NCI-H1417 (cell line): ENCODE measurements around the gene SPOCK2.
A peak's percentile ranks its signal among the peaks of the same experiment; 100 is the strongest.

ENCODE experiments used
- DNase-seq, 3 experiments: peaks; one replicate each; lab custom pipeline; 2025; lab: John Stamatoyannopoulos, UW

SPOCK2 gene

DNA sequence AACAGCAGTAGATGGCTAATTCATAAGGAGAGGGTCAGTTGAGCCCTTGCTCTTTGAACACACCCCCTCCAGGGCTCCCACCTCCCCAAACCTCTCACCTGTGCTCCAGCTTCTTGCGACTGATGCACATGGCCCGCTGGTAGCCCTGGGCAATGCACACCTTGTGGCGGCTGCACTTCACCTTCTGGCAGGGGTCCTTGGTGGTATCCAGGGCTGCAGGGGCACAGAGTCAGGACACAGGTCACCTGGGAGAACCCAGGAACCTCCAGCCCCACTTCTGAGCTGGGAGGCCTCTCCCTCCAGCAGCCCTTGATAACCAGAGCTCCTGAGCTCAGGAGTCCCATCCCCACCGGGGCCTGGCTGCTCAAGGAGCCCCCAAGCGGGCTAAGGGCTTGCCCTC, 16.3 kb downstream of the SPOCK2 start:
- no peak for DNase-seq

DNA sequence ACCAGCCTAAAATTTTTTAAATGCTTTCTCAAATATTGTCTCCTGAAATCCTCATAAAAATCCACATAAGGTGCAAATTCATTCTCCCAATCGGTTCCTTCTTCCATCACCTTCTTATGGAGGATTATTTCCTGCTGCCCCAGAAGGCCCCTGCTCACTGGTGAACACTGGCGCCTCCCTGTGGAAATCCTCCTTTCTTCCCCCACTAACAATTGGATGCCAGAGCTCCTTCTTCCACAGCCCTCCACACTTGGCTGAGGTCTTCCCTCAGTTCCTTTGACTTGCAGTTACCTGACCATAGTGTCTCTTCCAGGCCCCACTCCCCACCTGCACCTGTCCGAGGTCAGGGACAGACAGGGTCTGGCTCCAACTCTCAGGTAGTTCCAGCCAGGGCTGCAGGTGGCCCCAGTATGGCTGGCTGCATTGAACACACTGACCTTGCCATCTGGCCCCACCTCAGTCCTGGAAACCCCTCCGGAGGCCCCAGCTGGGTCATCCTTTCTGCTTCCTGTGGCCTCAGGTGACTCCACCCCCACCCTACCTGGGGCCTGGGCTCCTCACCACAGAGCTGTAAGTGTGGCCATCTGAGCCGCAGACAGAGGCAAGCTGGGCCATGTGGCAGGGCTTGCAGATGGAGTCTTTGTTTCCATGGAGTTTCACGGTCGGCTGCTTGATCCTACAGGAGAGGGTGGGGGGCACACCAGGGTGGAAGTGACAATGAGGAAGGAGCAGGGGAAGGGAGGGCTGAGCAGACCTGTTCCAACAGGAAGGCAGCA, 18.4 kb downstream of the SPOCK2 start:
- DNase-seq, result peak in 2 of 3 experiments; percentile 46 to 70

DNA sequence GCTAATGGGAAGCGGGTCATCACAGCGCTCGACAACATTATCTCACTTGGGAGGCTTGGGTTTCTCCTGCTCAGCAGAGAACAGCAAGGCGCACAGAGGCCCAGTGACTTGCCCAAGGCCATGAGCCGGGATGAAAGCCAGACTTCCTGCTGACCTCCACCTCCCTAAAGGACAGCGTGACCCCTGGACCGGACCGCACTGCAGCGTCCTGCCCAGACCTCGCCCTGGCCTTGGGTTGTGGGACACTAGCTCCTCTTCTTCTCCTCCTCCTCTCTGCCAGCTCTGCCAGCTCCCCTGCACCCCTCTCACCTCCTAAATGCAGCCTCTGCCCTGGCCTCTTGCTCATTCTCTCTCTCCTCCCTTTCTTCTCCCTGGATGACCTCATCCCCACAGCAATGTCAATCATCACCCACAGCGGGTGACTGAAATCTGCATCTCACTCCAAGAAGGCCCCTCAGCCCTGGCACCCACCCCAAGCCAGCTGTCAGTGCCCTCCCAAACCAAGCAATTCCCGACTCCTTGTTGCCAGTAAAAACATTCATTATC, 19.4 kb downstream of the SPOCK2 start:
- DNase-seq, result peak in 1 of 3 experiments; percentile 22

DNA sequence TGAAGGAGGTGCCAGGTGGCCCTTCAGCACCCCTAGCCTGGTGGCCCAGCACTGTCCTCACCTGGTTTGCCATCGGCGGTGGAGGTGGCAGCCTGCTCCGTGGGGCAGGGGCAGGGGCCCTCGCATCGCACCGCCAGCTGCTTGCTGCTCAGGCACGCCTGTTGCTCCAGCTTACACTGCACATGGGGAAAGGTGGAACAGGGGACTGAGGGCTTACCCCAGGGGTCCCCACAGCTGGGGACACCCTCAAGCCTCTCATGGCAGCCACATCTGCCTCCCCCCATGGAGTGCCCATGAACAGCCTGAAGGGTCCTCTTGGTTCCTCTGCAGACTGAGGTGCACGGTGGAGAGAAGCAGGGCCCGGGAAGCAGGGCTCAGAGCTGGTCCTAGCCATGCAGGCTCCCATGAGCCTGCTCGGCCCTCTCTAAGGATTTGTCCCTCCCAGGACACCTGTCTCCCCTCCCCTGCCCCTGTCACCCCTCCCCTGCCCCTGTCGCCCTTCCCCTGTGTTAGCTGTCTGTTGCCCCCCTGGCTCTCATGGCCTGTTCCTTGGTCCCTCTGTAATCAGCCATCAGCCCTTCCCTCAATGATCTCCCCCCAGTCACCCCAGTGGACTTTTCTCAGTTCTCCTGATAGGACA, 20.1 kb downstream of the SPOCK2 start:
- DNase-seq, result no peak

DNA sequence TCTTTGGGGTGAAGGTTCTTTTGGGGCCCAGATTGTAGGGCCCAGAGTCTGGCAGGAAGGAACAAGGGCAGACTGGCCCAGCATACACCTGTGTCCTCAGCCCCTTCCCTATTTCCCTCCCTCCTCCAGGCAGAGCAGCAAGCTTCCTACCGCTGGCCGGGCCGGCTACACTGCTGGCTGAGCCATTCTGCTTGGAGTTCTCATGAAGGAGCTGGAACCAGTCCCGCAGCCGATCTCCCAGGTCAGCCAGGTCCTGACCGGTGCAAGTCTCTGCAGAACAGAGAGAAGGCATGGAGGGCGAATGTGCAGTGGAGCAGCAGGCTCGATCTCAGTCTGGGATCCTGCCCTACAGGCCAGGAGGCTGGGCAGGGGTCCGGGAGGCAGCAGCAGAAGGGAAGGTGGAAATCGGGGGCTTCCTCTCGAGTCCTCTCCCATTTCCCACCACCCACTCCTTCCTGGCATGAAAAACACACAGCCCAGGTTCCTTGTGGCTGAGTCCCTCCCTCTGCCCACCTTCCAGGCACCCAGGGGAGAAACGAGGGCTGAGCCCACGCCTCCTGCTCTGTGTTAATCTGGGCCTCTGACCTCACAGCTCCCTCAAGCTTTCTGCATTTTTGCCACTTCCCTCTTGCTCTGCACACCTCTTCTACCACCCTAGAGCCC, 20.8 kb downstream of the SPOCK2 start:
- no peak for DNase-seq

DNA sequence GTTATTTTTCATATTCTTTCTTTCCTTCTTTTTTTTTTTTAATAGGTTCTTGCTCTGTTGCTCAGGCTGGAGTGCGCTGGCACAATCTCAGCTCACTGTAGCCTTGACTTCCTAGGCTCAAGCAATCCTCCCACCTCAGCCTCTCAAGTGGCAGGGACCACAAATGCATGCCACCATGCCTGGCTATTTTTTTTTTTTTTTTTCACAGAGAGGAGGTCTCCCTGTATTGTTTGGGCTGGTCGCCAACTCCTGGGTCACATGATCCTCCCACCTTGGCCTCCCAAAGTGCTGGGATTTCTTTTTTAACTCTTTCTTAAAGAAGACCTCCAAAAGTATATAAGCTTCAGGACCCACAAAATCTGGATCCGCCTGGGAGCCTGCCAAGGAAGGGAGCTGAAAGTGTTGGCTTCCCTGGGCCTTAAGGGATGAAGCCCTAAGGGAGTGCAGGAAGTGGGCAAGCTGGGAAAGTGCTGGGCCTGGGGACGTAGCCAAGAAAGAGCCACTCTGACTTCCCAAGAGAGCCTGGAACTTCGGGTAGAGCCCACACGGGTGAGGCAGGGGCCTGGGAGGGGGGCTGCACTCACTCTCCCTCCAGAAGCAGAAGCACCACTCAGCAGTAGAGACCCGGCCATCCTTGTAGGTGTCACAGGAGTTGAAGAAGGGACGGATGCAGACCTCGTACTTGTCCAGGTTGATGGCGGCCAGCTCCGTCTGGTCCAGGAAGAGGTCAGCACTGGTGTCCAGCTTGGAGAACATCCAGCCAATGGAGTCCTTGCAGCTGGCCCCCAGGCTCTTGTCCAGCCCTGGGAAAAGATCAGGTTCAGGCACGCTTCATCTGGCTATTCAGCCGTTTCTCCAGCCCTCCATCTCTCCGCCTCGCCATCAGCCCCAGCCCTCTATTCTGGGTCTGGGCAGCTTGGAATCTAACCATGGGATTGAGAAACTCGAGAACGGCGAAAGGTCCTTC, 21.8 kb downstream of the SPOCK2 start:
- DNase-seq, result no peak

DNA sequence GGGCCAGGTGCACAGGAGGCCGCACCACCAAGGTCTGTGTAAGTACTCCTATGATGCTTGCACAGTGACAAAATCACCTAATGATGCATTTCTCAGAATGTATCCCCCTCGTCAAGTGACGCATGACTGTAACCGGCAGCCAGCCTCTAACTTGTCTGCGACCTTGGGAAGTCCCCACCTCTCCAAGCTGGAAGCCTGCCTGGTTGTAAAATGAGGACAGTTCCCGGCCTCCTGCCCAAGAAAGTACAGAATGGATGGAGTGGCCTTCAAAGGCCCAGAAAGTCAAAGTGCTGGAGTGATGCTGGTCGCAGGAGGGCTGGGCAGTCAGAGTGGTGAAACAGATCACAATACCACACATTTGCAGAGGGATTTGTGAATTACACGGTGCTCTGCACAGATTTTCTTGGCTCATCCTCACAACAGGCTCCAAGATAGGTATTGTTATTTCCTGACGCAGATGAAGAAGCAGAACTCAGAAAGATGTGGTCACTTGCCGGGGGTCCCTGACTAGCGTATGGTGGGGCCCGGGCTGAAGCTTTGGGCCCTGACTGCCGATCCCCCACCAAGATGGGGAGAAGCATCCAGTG, 22.8 kb downstream of the SPOCK2 start:
- no peak for DNase-seq

DNA sequence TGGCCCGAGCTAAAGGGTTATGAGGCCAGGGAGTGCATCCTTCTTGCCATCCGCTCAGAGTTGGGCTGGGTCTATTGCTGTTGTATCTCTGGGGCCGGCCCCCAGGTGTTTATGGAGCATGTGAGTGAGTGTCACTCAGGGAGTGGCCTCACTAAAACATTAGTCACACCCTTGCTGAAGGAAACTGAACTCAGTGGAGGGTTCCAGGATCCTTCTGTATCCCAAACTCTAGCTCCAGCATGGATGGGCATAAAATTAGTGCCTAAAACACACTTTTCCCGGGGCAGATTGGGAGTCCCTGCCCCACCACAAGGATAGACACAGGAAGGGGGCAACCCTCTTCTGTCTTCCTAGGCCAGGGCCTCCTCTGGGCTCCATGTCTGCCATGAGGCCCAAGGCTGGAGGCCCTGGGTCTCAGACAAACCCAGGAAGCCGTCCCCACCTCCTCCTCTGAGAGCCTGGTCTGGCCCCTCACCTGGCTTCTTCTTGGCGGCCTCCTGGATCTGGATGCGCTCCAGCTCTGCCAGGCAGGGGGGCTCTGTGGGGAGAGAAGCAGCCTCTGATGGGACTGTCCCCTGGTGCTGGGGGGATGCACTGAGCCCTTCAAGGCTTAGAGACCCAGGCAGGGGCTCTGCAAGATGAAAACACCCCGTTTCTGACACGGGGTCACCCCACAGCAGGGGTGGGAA, 24.5 kb downstream of the SPOCK2 start:
- DNase-seq, result no peak

DNA sequence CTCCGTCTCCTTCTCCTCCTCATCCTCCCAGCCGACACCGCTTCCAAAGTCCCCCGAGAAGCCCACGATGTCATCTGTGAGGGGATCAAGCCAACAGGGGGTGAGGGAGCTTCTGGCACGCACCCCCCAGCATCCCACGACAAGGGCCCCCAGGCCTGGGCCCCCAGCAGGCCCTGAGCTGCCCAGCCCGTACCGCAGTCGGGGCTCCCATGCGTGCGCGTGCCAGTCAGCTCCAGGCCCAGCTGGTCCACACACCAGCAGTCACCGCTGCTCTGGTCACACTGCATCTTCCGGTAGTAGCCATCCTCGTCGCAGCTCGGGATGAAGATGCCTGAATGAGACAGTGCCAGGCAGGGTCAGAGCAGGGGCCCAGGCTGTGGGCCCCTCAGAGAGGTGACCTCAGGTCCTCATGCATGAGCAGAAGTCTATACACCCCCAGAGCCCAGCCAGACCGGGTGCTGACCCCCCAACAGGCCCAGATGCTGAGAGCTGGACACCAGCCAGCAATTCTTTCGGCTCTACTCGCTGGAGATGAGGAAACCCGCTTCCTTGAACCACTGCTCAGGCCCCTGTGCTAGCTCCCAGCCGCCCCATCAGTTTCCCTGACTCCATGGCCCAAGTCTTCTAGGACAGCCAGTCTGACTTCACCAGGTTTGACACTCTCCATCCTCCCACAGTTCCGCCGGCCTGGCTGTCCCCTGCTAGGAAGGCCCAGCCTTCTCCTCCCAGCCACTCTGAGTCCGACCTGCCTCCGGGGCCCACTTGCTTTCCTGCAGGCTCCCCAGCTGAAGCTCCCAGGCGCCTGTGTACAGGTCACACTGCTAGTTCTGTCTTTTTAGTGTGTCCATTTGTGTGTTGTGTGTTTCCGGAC, 25.3 kb downstream of the SPOCK2 start:
- no peak for DNase-seq

DNA sequence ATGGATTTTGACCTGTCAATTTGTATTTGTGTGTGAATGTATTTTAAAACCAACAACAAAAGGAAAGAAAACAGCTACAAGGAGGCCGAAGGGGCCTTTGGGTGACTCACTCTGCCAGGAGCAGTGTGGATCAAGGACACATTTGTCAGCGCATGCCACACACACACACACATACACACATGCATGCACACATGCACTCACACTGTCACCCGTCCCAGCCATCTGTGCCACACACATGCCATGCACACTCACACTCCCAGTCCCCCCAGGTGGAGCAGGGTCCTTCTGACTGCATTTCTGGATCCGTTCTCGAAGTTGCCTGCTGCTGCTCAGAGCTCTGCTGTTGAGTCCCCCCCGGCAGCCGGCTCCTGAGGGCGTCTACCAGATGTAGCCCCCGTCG, 26.0 kb downstream of the SPOCK2 start:
- DNase-seq, result no peak

DNA sequence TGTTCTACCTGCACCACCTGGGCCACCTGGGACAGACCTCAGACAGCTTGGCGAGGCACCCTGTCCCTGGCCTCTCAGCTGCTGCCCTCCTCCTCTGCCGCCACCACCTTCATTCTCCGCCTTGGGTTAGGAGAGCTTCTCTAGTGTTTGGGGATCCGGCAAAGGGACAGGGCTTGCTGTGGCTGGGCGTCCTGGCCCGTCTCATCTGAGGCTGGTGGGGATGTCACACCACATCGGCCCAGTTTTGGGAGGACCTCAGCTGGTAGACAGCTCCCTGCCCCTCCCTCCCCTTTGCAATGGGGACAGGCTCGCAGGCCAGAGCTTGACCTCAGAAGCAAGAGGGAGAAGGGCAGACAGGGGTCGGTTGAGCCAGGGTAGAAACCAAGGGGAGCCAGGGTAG, 26.4 kb downstream of the SPOCK2 start:
- no peak for DNase-seq

DNA sequence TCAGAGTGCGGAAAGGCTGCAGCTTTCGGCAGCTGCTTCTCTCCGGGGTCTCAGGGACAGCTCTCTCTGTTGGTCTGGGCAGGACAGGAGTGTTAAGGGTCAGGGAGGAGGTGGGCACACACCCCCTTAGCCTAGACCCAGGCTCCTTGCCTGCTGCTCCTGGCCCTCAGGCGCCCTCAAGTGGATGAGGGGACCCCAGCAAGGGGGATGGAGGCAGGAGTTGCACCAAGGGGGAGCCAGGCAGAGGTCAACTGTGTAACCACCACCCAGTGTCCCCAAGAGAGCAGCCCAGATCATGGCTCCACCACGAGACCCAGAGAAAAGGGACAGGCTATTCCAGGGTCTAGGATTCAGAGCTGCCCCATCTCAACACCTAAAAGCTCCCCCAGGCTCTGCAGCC, 26.9 kb downstream of the SPOCK2 start:
- no peak for DNase-seq

DNA sequence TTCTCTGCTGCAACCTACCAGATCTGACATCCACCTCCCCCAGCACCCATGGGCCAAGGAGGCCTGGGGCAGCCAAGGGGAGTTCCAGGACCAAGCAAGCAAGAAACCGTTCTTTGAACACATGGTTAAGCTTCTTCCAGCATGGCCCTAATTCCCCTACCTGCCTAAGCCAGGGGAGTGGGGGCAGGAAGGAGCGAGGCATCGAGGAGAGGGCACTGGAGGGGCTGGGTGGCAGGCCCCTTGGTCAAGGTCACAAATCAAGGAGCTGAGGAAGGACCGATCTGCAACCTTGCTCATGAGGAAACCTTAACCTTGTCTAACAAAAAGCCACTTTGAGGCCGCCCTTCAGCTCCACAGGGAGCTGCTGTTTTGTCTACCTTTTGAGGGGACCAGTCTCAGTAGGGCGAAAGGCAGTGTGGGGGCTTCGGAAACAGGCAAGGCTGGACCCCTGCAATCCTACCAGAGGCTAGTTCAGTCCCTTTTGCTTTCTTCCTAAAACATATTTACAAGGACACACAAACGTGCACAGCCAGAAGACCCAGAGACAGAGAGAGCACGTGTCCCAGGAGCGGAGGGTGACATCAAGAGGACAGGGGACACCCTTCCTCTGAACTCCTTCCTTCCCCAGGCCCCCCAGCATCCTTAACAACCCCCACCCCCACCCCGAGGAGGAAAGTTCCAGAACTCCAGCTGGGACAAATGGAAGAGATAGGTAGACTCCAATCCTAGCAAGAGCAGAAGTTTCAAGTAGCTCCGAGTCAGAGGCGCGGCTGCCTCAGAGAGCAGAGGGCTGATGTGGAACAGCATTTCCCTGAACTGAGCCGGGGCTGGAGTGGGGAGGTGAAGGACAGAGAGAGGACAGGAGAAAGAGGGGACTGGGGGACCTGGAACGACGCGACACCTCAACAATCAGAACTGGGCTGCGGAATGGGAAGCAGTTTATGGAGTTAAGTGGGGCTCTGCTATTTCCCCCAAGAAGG, 28.2 kb downstream of the SPOCK2 start:
- no peak for DNase-seq

DNA sequence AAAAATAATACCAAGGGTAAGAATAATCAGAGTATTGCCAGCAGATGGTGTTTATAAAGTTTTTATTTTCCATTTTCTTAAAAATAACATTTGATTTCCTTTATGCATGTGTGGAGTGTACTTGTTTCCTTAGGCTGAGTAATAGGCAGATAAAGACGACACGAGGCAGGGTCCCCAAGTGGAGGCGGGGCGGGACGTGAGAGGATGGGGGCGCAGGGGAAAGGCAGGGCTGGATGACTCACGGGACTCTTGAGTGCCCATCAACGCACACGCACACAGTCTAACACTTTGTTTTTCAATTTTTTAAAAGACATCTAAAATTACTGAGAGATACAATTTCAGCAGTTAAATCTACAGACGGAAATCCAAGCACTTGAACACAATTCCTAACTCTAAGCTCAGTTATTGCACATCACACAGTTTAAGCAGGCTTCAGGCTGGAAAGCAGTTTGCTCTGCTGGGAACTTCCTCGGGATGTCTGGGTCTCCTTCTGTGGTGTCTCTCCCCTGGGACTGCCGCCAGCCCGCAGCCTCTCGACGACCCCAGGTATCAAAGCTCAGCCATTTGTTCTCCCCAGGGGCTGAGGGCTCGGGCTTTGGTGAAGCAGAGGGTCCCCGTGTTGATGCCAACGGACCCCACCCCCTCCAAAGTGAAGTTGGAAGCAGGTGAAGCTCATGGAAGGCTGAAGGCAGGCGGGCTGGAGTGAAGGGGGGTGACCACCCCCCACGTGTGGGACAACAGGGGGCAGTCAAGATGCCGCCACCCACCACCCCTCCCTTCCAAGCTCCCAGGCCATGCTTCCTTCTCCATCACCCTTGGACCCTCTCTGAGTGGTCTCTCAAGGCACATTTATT, 29.1 kb downstream of the SPOCK2 start:
- DNase-seq, result no peak

DNA sequence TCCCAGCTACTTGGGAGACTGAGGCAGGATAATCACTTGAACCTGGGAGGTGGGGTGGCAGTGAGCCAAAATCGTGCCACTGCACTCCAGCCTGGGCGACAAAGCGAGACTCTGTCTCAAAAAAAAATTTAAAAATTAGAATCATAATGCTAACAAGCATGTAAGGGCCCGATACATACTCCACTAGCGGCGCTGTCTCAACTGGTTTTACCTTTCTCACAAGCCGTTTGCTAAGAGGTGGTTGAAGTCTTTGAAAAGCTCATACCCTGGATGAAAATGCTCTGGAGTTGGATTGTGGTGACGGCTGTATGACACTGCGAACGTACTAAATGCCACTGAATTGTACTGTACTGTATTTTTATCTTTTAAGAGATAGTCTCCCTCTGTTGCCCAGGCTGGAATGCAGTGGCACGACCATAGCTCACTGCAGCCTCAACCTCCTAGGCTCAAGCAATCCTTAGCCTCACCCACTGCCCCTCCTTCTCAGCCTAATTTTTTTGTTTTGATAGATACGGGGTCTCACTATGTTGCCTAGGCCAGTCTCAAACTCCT, 29.9 kb downstream of the SPOCK2 start:
- no peak for DNase-seq

DNA sequence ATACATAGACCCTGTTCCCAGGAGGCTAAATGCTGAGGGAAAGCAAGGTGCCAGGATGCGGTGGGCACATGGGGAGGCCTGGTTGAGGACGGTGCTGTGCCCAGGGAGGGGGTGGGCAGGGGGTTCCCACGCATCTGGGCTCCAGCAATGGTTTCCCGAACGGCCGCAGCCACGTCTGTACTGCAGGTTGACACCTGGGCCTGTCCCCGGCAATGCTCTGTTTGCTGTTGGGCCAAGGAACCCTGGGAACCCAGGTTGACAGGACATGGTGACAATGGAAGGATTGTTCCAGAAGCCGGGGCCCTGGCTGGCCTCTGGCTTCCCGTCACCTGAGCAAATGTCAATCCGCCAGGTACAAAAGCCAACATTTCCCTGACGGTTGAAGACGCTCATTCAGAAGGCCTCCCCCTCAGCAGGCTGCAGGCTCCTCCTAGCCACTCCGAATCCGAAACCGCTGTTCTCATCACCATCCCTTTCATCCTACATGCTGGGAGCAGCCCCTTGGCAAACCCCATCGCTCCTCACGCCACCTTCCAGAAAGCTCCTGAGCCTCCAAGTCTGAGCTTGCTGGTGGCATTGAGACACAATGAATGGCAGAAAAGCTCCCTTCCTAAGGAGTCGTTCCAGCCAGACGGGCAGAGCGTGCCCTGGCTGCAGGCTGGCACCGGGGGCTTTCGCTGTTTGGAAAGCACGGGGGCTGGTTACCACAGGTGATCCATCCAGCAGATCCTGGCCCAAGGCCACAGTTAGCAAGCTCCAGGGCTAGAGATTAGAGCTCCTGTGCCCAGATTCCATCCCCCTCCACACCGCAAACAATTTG, 31.2 kb downstream of the SPOCK2 start:
- no peak for DNase-seq
